Measurements from ENCODE around the gene COL6A2.

The COL6A2 gene

GRCh38 chr21:46061063-46061462 is 36.8 kb upstream of the COL6A2 start:
- Histone ChIP-seq H3K9ac (ENCODE audit: low read length in 5 of 5) (no peak overlapping the region), H3K27ac (ENCODE audit: low read depth, low read length) (peak overlapping the region; percentile 43), H3K4me3 (ENCODE audit: low read depth in 1 of 5, low read length in 5 of 5) (no peak overlapping the region), H3K27me3 (ENCODE audit: control insufficient read depth in 5 of 5, insufficient read depth in 4 of 5, low read length in 5 of 5) (peaks cover 0 to 21% (median 2%) of the 10 kb centered on the region in 5 donors), H3K4me1 (ENCODE audit: control insufficient read depth in 5 of 5, insufficient read depth in 5 of 5, low read length in 5 of 5) (peaks cover 8 to 60% (median 49%) of the 10 kb centered on the region in 5 donors), H3K9me3 (ENCODE audit: control insufficient read depth in 5 of 5, low read length in 5 of 5) (peaks cover 0 to 17% (median 9%) of the 10 kb centered on the region in 5 donors), H3K36me3 (ENCODE audit: control insufficient read depth in 5 of 5, insufficient read depth in 5 of 5, low read length in 5 of 5) (no peaks in the 10 kb centered on the region)

DNA sequence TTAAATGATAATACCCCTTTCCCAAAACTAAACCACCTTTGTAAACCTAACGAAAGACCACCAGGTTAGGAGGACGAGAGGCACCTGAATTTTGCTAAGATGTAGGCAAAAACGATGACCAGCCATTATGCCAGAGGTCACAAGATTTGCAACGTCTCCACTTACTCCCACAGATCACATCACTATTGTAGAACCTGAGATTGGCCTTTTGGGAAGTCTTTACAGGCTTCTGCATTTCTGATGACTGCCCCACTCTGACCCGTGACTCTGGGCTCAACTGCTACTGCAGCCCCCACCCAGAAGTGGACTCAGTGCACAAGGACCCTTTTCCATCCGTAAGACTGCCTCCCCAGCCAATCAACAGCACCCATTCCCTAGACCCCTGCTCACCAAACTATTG is 36.4 kb upstream of the COL6A2 start:
- Histone ChIP-seq H3K36me3 (ENCODE audit: control insufficient read depth in 5 of 5, insufficient read depth in 5 of 5, low read length in 5 of 5) (no peaks in the 10 kb centered on the region), H3K9me3 (ENCODE audit: control insufficient read depth in 5 of 5, low read length in 5 of 5) (peaks cover 0 to 17% (median 9%) of the 10 kb centered on the region in 5 donors), H3K27me3 (ENCODE audit: control insufficient read depth in 5 of 5, insufficient read depth in 4 of 5, low read length in 5 of 5) (peaks cover 0 to 23% (median 4%) of the 10 kb centered on the region in 5 donors), H3K27ac (ENCODE audit: low read depth, low read length) (peak overlapping the region; percentile 43), H3K4me3 (ENCODE audit: low read depth in 1 of 5, low read length in 5 of 5) (no peak overlapping the region), H3K9ac (ENCODE audit: low read length in 5 of 5) (no peak overlapping the region), H3K4me1 (ENCODE audit: control insufficient read depth in 5 of 5, insufficient read depth in 5 of 5, low read length in 5 of 5) (peaks cover 10 to 62% (median 49%) of the 10 kb centered on the region in 5 donors)

DNA sequence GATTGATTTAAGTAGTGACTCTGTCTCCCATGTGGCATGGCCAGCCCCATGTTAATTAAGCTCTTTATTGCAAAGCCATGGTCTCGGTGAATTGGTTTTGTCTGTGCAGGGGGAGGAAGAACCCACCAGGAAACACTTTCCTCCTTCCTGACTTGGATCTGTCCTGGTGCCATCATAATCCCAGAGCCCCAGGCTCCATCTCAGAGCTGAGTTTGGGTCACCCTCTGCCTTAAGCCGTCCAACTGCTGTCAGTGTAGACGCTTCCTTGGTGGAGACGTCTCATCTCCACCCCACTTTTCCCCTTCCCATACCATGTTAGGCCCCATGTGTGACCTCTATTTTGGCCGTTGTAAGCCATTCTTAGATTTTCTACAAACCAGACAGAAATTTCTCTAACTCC is 36.0 kb upstream of the COL6A2 start:
- peaks cover 12 to 62% (median 49%) of the 10 kb centered on the region in 5 donors for H3K4me1 ChIP-seq (ENCODE audit: control insufficient read depth in 5 of 5, insufficient read depth in 5 of 5, low read length in 5 of 5)
- peaks cover 0 to 17% (median 9%) of the 10 kb centered on the region in 5 donors for H3K9me3 ChIP-seq (ENCODE audit: control insufficient read depth in 5 of 5, low read length in 5 of 5)
- no peak overlapping the region for H3K4me3 ChIP-seq (ENCODE audit: low read depth in 1 of 5, low read length in 5 of 5)
- peak overlapping the region; percentile 43 for H3K27ac ChIP-seq (ENCODE audit: low read depth, low read length)
- H3K36me3 ChIP-seq (ENCODE audit: control insufficient read depth in 5 of 5, insufficient read depth in 5 of 5, low read length in 5 of 5), result no peaks in the 10 kb centered on the region
- H3K9ac ChIP-seq (ENCODE audit: low read length in 5 of 5), result no peak overlapping the region
- H3K27me3 ChIP-seq (ENCODE audit: control insufficient read depth in 5 of 5, insufficient read depth in 4 of 5, low read length in 5 of 5), result peaks cover 0 to 25% (median 6%) of the 10 kb centered on the region in 5 donors

DNA sequence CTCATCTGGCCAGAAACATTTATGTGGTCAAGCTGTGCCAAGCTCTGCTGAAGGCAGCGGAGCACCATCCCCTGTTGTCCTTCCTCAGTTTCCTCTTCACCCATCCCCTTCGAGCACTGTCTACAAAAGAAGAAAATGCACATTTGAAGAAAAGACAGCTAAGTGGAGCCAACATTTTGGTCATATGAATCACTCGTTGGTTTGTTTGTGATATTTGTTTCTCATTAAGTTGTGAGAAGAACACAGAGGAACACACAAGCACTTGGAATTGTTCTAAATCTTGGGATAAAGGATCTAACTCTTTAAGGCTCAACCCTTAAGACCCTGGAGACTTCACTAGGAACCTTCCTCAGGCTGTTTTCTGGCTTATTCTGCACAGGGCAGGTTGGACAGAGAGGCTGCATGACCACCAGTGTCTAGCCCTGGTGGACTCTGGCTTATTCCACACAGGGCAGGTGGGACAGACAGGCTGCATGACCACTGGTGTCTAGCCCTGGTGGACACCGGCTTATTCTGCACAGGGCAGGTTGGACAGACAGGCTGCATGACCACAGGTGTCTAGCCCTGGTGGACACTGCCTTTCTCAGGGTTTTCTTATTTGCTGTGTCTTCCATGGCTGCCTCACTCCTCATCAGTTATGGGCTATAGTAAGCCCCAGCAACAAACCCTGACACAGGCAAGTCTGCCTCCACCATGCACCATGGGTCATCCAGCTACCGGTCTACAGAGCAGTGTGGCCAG is 35.3 kb upstream of the COL6A2 start:
- Histone ChIP-seq H3K4me3 (ENCODE audit: low read depth in 1 of 5, low read length in 5 of 5) (no peak overlapping the region), H3K27me3 (ENCODE audit: control insufficient read depth in 5 of 5, insufficient read depth in 4 of 5, low read length in 5 of 5) (peaks cover 0 to 24% (median 3%) of the 10 kb centered on the region in 5 donors), H3K4me1 (ENCODE audit: control insufficient read depth in 5 of 5, insufficient read depth in 5 of 5, low read length in 5 of 5) (peaks cover 12 to 62% (median 50%) of the 10 kb centered on the region in 5 donors)

DNA sequence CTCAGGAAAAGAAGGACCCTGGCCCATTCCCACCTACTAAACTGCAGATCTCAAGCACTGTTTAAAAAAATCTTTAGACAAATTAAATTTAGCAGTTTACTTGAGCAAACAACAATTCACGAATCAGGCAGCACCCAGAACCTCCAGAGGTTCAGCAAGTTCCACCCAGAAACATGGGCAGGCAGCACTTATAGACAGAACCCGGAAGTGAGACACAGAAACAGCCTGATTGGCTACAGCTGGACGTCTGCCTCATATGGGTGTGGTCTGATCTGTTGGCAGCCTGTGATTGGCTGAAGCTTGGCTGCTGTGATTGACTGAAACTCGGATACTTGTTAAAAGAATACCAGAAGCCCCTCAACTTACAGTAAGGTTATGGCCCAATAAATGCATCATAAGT is 34.7 kb upstream of the COL6A2 start:
- Histone ChIP-seq H3K4me1 (ENCODE audit: control insufficient read depth in 5 of 5, insufficient read depth in 5 of 5, low read length in 5 of 5) (peaks cover 12 to 65% (median 54%) of the 10 kb centered on the region in 5 donors), H3K27ac (ENCODE audit: low read depth, low read length) (peak overlapping the region; percentile 25)

More for the DNA sequence above, 35.3 kb upstream of the COL6A2 start:
- no peak overlapping the region for H3K9ac ChIP-seq (ENCODE audit: low read length in 5 of 5)
- H3K36me3 ChIP-seq (ENCODE audit: control insufficient read depth in 5 of 5, insufficient read depth in 5 of 5, low read length in 5 of 5), result no peaks in the 10 kb centered on the region
- H3K27ac ChIP-seq (ENCODE audit: low read depth, low read length), result peak overlapping the region; percentile 25
- H3K9me3 ChIP-seq (ENCODE audit: control insufficient read depth in 5 of 5, low read length in 5 of 5), result peaks cover 0 to 17% (median 9%) of the 10 kb centered on the region in 5 donors

GRCh38 chr21:46063734-46064680 is 33.9 kb upstream of the COL6A2 start:
- no peak overlapping the region for H3K27ac ChIP-seq (ENCODE audit: low read depth, low read length)
- peaks cover 12 to 65% (median 54%) of the 10 kb centered on the region in 5 donors for H3K4me1 ChIP-seq (ENCODE audit: control insufficient read depth in 5 of 5, insufficient read depth in 5 of 5, low read length in 5 of 5)
- peaks cover 0 to 17% (median 9%) of the 10 kb centered on the region in 5 donors for H3K9me3 ChIP-seq (ENCODE audit: control insufficient read depth in 5 of 5, low read length in 5 of 5)

More for the DNA sequence above, 34.7 kb upstream of the COL6A2 start:
- H3K27me3 ChIP-seq (ENCODE audit: control insufficient read depth in 5 of 5, insufficient read depth in 4 of 5, low read length in 5 of 5), result peaks cover 0 to 30% (median 3%) of the 10 kb centered on the region in 5 donors
- no peak overlapping the region for H3K4me3 ChIP-seq (ENCODE audit: low read depth in 1 of 5, low read length in 5 of 5)
- peaks cover 0 to 17% (median 9%) of the 10 kb centered on the region in 5 donors for H3K9me3 ChIP-seq (ENCODE audit: control insufficient read depth in 5 of 5, low read length in 5 of 5)
- H3K9ac ChIP-seq (ENCODE audit: low read length in 5 of 5), result no peak overlapping the region
- no peaks in the 10 kb centered on the region for H3K36me3 ChIP-seq (ENCODE audit: control insufficient read depth in 5 of 5, insufficient read depth in 5 of 5, low read length in 5 of 5)

DNA sequence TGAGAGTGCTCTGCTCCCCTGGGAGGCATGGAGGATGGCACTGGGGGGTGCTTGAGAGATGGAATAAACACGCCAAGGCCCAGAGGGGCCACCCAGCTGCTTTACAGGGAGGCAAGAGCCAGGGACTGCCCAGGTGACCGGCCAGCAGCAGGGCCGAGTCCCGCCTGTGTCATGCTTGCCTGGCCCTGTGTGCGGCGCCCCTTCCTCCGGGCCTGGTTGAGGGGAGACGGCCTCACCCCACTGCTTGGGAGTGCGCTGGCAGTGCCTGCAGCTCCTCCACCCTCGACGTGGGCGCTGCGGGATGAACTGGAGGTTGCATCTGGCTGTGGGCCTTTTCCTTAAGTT is 33.1 kb upstream of the COL6A2 start:
- no peak overlapping the region for H3K4me3 ChIP-seq (ENCODE audit: low read depth in 1 of 5, low read length in 5 of 5)
- H3K9ac ChIP-seq (ENCODE audit: low read length in 5 of 5), result no peak overlapping the region
- no peaks in the 10 kb centered on the region for H3K36me3 ChIP-seq (ENCODE audit: control insufficient read depth in 5 of 5, insufficient read depth in 5 of 5, low read length in 5 of 5)
- H3K9me3 ChIP-seq (ENCODE audit: control insufficient read depth in 5 of 5, low read length in 5 of 5), result peaks cover 0 to 17% (median 9%) of the 10 kb centered on the region in 5 donors
- H3K27ac ChIP-seq (ENCODE audit: low read depth, low read length), result peak overlapping the region; percentile 22
- H3K27me3 ChIP-seq (ENCODE audit: control insufficient read depth in 5 of 5, insufficient read depth in 4 of 5, low read length in 5 of 5), result peaks cover 0 to 33% (median 3%) of the 10 kb centered on the region in 5 donors
- peaks cover 12 to 63% (median 53%) of the 10 kb centered on the region in 5 donors for H3K4me1 ChIP-seq (ENCODE audit: control insufficient read depth in 5 of 5, insufficient read depth in 5 of 5, low read length in 5 of 5)

More at GRCh38 chr21:46063734-46064680, 33.9 kb upstream of the COL6A2 start:
- H3K27me3 ChIP-seq (ENCODE audit: control insufficient read depth in 5 of 5, insufficient read depth in 4 of 5, low read length in 5 of 5), result peaks cover 0 to 30% (median 3%) of the 10 kb centered on the region in 5 donors
- no peak overlapping the region for H3K4me3 ChIP-seq (ENCODE audit: low read depth in 1 of 5, low read length in 5 of 5)
- H3K9ac ChIP-seq (ENCODE audit: low read length in 5 of 5), result no peak overlapping the region
- no peaks in the 10 kb centered on the region for H3K36me3 ChIP-seq (ENCODE audit: control insufficient read depth in 5 of 5, insufficient read depth in 5 of 5, low read length in 5 of 5)

- no peaks in the 10 kb centered on the region for H3K36me3 ChIP-seq (ENCODE audit: control insufficient read depth in 5 of 5, insufficient read depth in 5 of 5, low read length in 5 of 5)
- peak overlapping the region in 2 of 5 donors; percentile 9 to 38 for H3K9ac ChIP-seq (ENCODE audit: low read length in 5 of 5)
- peak overlapping the region; percentile 22 for H3K27ac ChIP-seq (ENCODE audit: low read depth, low read length)
- H3K9me3 ChIP-seq (ENCODE audit: control insufficient read depth in 5 of 5, low read length in 5 of 5), result peaks cover 0 to 17% (median 9%) of the 10 kb centered on the region in 5 donors
- peaks cover 0 to 33% (median 3%) of the 10 kb centered on the region in 5 donors for H3K27me3 ChIP-seq (ENCODE audit: control insufficient read depth in 5 of 5, insufficient read depth in 4 of 5, low read length in 5 of 5)
- H3K4me1 ChIP-seq (ENCODE audit: control insufficient read depth in 5 of 5, insufficient read depth in 5 of 5, low read length in 5 of 5), result peaks cover 10 to 58% (median 48%) of the 10 kb centered on the region in 5 donors
- peak overlapping the region in 3 of 5 donors; percentile 5 to 42 (median 30) for H3K4me3 ChIP-seq (ENCODE audit: low read depth in 1 of 5, low read length in 5 of 5)
Observed at GRCh38 chr21:46065215-46065913, 32.5 kb upstream of the COL6A2 start.

DNA sequence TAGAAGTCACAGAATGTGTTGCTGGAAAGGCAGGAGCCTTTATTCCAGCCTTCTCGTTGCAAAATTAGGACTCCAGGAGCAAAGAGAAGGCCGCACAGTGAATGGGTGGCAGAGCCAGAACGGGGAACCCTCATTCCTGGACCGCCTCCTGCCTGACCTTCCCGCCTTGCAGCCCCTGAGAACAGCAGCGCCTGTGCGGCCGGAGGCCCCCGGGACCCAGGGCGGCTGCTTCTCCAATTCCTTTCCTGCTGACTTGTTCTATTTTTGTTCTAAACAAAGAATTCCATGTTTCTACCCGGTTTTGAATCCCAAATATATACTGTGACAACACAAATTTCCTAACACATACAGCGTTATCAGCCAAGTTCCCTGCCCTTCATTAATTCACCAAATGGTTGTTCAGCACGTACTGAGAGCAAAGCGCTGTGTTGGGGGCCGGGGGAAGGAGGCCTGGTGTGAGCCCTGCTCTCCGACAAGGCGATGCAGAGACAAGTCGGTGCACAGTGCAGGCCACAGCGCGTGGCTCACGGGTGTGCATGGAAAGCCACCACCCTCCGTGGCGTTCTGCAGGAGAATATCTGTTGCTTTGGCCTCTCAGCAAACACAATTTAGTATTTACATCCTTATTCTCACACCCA is 31.9 kb upstream of the COL6A2 start:
- Histone ChIP-seq H3K4me1 (ENCODE audit: control insufficient read depth in 5 of 5, insufficient read depth in 5 of 5, low read length in 5 of 5) (peaks cover 6 to 54% (median 43%) of the 10 kb centered on the region in 5 donors), H3K9me3 (ENCODE audit: control insufficient read depth in 5 of 5, low read length in 5 of 5) (peaks cover 0 to 17% (median 9%) of the 10 kb centered on the region in 5 donors), H3K27me3 (ENCODE audit: control insufficient read depth in 5 of 5, insufficient read depth in 4 of 5, low read length in 5 of 5) (peaks cover 0 to 30% (median 3%) of the 10 kb centered on the region in 5 donors), H3K9ac (ENCODE audit: low read length in 5 of 5) (peak overlapping the region in 2 of 5 donors; percentile 9 to 38), H3K36me3 (ENCODE audit: control insufficient read depth in 5 of 5, insufficient read depth in 5 of 5, low read length in 5 of 5) (no peaks in the 10 kb centered on the region), H3K4me3 (ENCODE audit: low read depth in 1 of 5, low read length in 5 of 5) (peak overlapping the region in 3 of 5 donors; percentile 5 to 42 (median 30)), H3K27ac (ENCODE audit: low read depth, low read length) (peak overlapping the region; percentile 22)
